H1 (cell line): ENCODE measurements around the gene DUSP11. TPM values are rescaled to one million over a fixed set of nuclear protein-coding genes. Genes with fewer than 3 reads are reported as not detected.

Source experiments
- CTCF ChIA-PET: fragments of 300-600 bp; sonication (Branson Sonifier 250); formaldehyde crosslinking; loops from one replicate; lab custom pipeline; 2021; ENCODE audit not compliant: partially characterized antibody; lab: Charles Lee
- POLR2A ChIA-PET: fragments of 300-600 bp; sonication (Branson Sonifier 250); formaldehyde crosslinking; loops from one replicate; lab custom pipeline; 2021; ENCODE audit warnings: inconsistent platforms; ENCODE audit not compliant: partially characterized antibody; lab: Charles Lee
- DNase-seq, 2 experiments: peaks; one replicate each; pipeline versions ENCODE4 v3.0.0 to v3.0.0-alpha.2; 2010 to 2022; ENCODE audit warnings: low spot score in 2 of 2, low read depth in 1 of 2, mixed read lengths in 1 of 2
- FAIRE-seq: peaks from 2 replicates; lab custom pipeline; 2011; peaks lifted over from hg19 to GRCh38; lab: Jason Lieb, UNC
- H2AFZ ChIP-seq: 2 replicates; pipeline ENCODE4 v1.8.1; 2012; ENCODE audit warnings: low read length, inconsistent platforms
- H2AK5ac ChIP-seq: 2 replicates; pipeline ENCODE4 v1.6.1; 2013; ENCODE audit warnings: low read depth, low read length
- H2BK120ac ChIP-seq: replicated peaks from 2 replicates; pipeline ENCODE3; 2013; ENCODE audit warnings: low read depth, low read length, inconsistent platforms
- H2BK12ac ChIP-seq: 2 replicates; pipeline ENCODE4 v1.6.1; 2013; ENCODE audit warnings: low read depth, low read length
- H2BK15ac ChIP-seq: 2 replicates; pipeline ENCODE4 v1.6.1; 2013; ENCODE audit warnings: low read length
- H2BK20ac ChIP-seq: 2 replicates; pipeline ENCODE4 v1.6.1; 2013; ENCODE audit warnings: low read length
- H2BK5ac ChIP-seq: 2 replicates; pipeline ENCODE4 v1.6.1; 2013; ENCODE audit warnings: low read depth, low read length
- H3K14ac ChIP-seq: 2 replicates; pipeline ENCODE4 v1.6.1; 2013; ENCODE audit warnings: inconsistent platforms; ENCODE audit not compliant: insufficient read length
- H3K18ac ChIP-seq: 2 replicates; pipeline ENCODE4 v1.6.1; 2013; ENCODE audit warnings: low read length; ENCODE audit errors: extremely low read depth
- H3K23ac ChIP-seq: 2 replicates; pipeline ENCODE4 v1.6.1; 2013; ENCODE audit warnings: inconsistent platforms; ENCODE audit not compliant: insufficient read length
- H3K23me2 ChIP-seq: 2 replicates; pipeline ENCODE4 v1.6.1; 2013; ENCODE audit warnings: low read depth, low read length
- H3K27ac ChIP-seq: 2 replicates; pipeline ENCODE4 v1.6.1; 2011; ENCODE audit warnings: low read depth, low read length, inconsistent platforms
- H3K27me3 ChIP-seq, 4 experiments: replicated peaks in 1 of 4; 1 replicate in 1 of 4; 2 replicates in 3 of 4; pipeline versions ENCODE4 v1.6.1 to v1.8.1; 2011 to 2013; ENCODE audit warnings: low read length in 3 of 4, mild to moderate bottlenecking in 3 of 4, inconsistent platforms in 2 of 4, mixed read lengths in 2 of 4, moderate library complexity in 1 of 4; ENCODE audit not compliant: control insufficient read depth in 3 of 4, insufficient read depth in 3 of 4; ENCODE audit errors: extremely low read depth in 1 of 4
- H3K36me3 ChIP-seq, 4 experiments: 2 replicates each; pipeline versions ENCODE4 v1.6.1 to v1.8.1; 2011 to 2013; ENCODE audit warnings: mild to moderate bottlenecking in 4 of 4, low read length in 3 of 4, moderate library complexity in 2 of 4, control low read depth in 1 of 4, inconsistent platforms in 1 of 4; ENCODE audit not compliant: insufficient read depth in 4 of 4, control insufficient read depth in 2 of 4
- H3K4ac ChIP-seq: replicated peaks from 2 replicates; pipeline ENCODE3; 2013; ENCODE audit warnings: low read length, low read depth, mixed read lengths, inconsistent platforms; ENCODE audit not compliant: insufficient read length
- H3K4me1 ChIP-seq, 4 experiments: replicated peaks in 1 of 4; 1 replicate in 1 of 4; 2 replicates in 3 of 4; pipeline versions ENCODE4 v1.6.1 to v1.8.1; 2011 to 2013; ENCODE audit warnings: low read length in 3 of 4, inconsistent platforms in 2 of 4, mixed read lengths in 1 of 4; ENCODE audit not compliant: insufficient read depth in 4 of 4, control insufficient read depth in 3 of 4
- H3K4me2 ChIP-seq, 2 experiments: 2 replicates each; pipeline versions ENCODE4 v1.6.1 to v1.8.1; 2011 to 2013; ENCODE audit warnings: low read depth in 2 of 2, low read length in 2 of 2, control low read depth in 1 of 2, inconsistent platforms in 1 of 2, mild to moderate bottlenecking in 1 of 2; ENCODE audit not compliant: insufficient read depth in 1 of 2
- H3K4me3 ChIP-seq, 4 experiments: fragments of 200-600, 300-600 bp in 1 of 4; sonication (generic), shearing (Covaris generic), sonication (Bioruptor Twin) in 1 of 4; 2 replicates each; pipeline versions ENCODE4 v1.5.1 to v1.8.1; 2011 to 2016; ENCODE audit warnings: low read length in 4 of 4, low read depth in 3 of 4, control low read depth in 2 of 4, inconsistent platforms in 2 of 4, mild to moderate bottlenecking in 2 of 4, mixed read lengths in 1 of 4, moderate library complexity in 1 of 4; ENCODE audit not compliant: insufficient read depth in 2 of 4; ENCODE audit errors: extremely low read depth in 1 of 4
- H3K56ac ChIP-seq: replicated peaks from 2 replicates; pipeline ENCODE3; 2013; ENCODE audit warnings: low read depth, mild to moderate bottlenecking, mixed read lengths, low read length, inconsistent platforms; ENCODE audit not compliant: insufficient read length
- H3K79me1 ChIP-seq: 2 replicates; pipeline ENCODE4 v1.6.1; 2013; ENCODE audit warnings: low read depth, low read length, control low read depth
- H3K79me2 ChIP-seq, 2 experiments: 2 replicates each; pipeline versions ENCODE4 v1.6.1 to v1.8.1; 2012 to 2013; ENCODE audit warnings: low read length in 2 of 2, mild to moderate bottlenecking in 2 of 2, inconsistent platforms in 1 of 2; ENCODE audit not compliant: insufficient read depth in 2 of 2, control insufficient read depth in 1 of 2
- H3K9ac ChIP-seq, 4 experiments: replicated peaks in 1 of 4; 1 replicate in 1 of 4; 2 replicates in 3 of 4; pipeline versions ENCODE4 v1.6.1 to v1.8.1; 2011 to 2013; ENCODE audit warnings: low read depth in 3 of 4, low read length in 3 of 4, control low read depth in 2 of 4, mild to moderate bottlenecking in 2 of 4, moderate library complexity in 2 of 4, inconsistent platforms in 1 of 4; ENCODE audit errors: extremely low read depth in 1 of 4
- H3K9me3 ChIP-seq, 2 experiments: 2 replicates each; pipeline versions ENCODE4 v1.6.1 to v1.8.1; 2012 to 2013; ENCODE audit warnings: mild to moderate bottlenecking in 2 of 2, moderate library complexity in 2 of 2, control low read depth in 1 of 2, inconsistent platforms in 1 of 2, low read depth in 1 of 2, low read length in 1 of 2, mixed read lengths in 1 of 2; ENCODE audit not compliant: insufficient read depth in 2 of 2
- H4K20me1 ChIP-seq, 2 experiments: replicated peaks in 1 of 2; 2 replicates each; pipeline versions ENCODE3 to v1.8.1; 2011 to 2013; ENCODE audit warnings: inconsistent platforms in 2 of 2, low read length in 2 of 2, mild to moderate bottlenecking in 1 of 2; ENCODE audit not compliant: insufficient read depth in 2 of 2, control insufficient read depth in 1 of 2
- H4K5ac ChIP-seq: 2 replicates; pipeline ENCODE4 v1.6.1; 2013; ENCODE audit warnings: low read length, low read depth, mixed read lengths, inconsistent platforms; ENCODE audit not compliant: insufficient read length
- H4K8ac ChIP-seq: 2 replicates; pipeline ENCODE4 v1.8.0; 2013; ENCODE audit warnings: mild to moderate bottlenecking, moderate library complexity, low read length, inconsistent platforms; ENCODE audit not compliant: insufficient read depth; ENCODE audit errors: extremely low read depth
- H4K91ac ChIP-seq: replicated peaks from 2 replicates; pipeline ENCODE3; 2013; ENCODE audit warnings: low read length, mixed read lengths, inconsistent platforms; ENCODE audit not compliant: insufficient read length
- CBX8 ChIP-seq: fragments of 300-800, 300-1000 bp; sonication (generic); IDR thresholded peaks from 2 replicates; pipeline ENCODE4 v1.7.1; 2016; ENCODE audit warnings: low read depth, low read length, borderline replicate concordance
- CEBPB ChIP-seq: IDR thresholded peaks from 2 replicates; pipeline ENCODE4 v1.6.1; 2012; ENCODE audit warnings: low read depth, low read length
- KDM5A ChIP-seq: fragments of 200-600 bp; IDR thresholded peaks from 2 replicates; pipeline ENCODE4 v1.7.1; 2012; ENCODE audit warnings: mild to moderate bottlenecking, low read length, inconsistent platforms, mixed read lengths
- WGBS, 2 experiments: shearing (Covaris generic) in 1 of 2; methylation state at CpG; one replicate each; pipeline versions ENCODE4 v1.1.6 to v1.1.7; 2013 to 2015; ENCODE audit warnings: low lambda C conversion rate in 2 of 2, mixed read lengths in 2 of 2, inconsistent platforms in 1 of 2, low coverage in 1 of 2, missing lambda C conversion rate in 1 of 2; ENCODE audit not compliant: insufficient replicate concordance in 2 of 2, insufficient coverage in 1 of 2, insufficient read length in 1 of 2; ENCODE audit errors: extremely low coverage in 1 of 2, missing lambda C conversion rate in 1 of 2; 5-methylcytosine and 5-hydroxymethylcytosine counted together
- polyA plus RNA-seq, 7 experiments: library from polyadenylated mRNA; depleted of rRNA in 3 of 7; stranded (reverse) in 5 of 7; unstranded in 2 of 7; fragments of >200 nt in 5 of 7; fragments of 200-250 nt in 2 of 7; gene quantifications; 1 replicate in 5 of 7; 2 replicates in 1 of 7; 4 replicates in 1 of 7; pipeline versions ENCODE4 v1.2.1 to v1.2.3, GENCODE V29; 2011 to 2013; ENCODE audit warnings: missing spikeins in 2 of 7, mixed read lengths in 2 of 7
- total RNA-seq: library from RNA; stranded (reverse); fragmentation: NEBNext Ultra II Directional; extraction: Animal tissue kit (Norgen Biotek cat#: 25700); gene quantifications from 2 replicates; pipeline ENCODE4 v1.2.1, GENCODE V29; 2021

Gene DUSP11
- total and polyA plus RNA-seq, 2 of the 8 experiments (the other 6 are each of a cell fraction or from before 2014, with no cell fraction given), result 12.2 to 19.1 TPM

GRCh38 chr2:73736855-73737779 lies 42.8 kb downstream of the DUSP11 start, which contains the start of gene TPRKB:
Gene TPRKB, minus strand, starts transcription at chr2:73737345. Its CDS starts 2,776 bp downstream, at chr2:73734569.
- no peak within 1 kb of the TSS for H2BK120ac ChIP-seq
- H3K79me1 ChIP-seq, result no peaks in the 10 kb centered on the region
- H3K56ac ChIP-seq, result peak within 1 kb of the TSS; percentile 21
- no peak within 1 kb of the TSS for H2AK5ac ChIP-seq
- no peak within 1 kb of the TSS for H2BK12ac ChIP-seq
- ChIA-PET POLR2A (interaction anchor here (0.7 to 1.7 kb wide), 8 partner anchors 9 to 462 kb away, joined by 3 to 7 read pairs (median 3); partner anchors contain the start of genes MTHFD2 and STAMBP), CTCF (interaction anchor here (1.1 to 1.3 kb wide), 2 partner anchors 17 to 79 kb away, joined by 3 read pairs; no protein-coding TSS in a partner anchor)
- no peak within 1 kb of the TSS for H3K14ac ChIP-seq
- peaks cover 6% of the 10 kb centered on the region; the same call in 1 of the 2 replicates for H3K23me2 ChIP-seq
- DNase-seq (peak; percentile 89), FAIRE-seq (no peak)
- H3K4me1 ChIP-seq, result peaks cover 0 to 4% (median 1%) of the 10 kb centered on the region in 4 experiments; a peak in 2 of 7 replicates
- WGBS, 2 experiments, result 7% methylated on average over 49 of the region's 49 CpGs; no CpG with 5 or more reads in 1 of the 2 experiments
- peak within 1 kb of the TSS; percentile 84 to 98 for H3K4me2 ChIP-seq
- peaks cover 2 to 9% of the 10 kb centered on the region in 2 experiments; a peak in 3 of 4 replicates for H3K9me3 ChIP-seq
- H3K4me3 ChIP-seq, result peak within 1 kb of the TSS; percentile 68 to 98 (median 94)
- H2AFZ ChIP-seq, result peak within 1 kb of the TSS; percentile 99
- H3K18ac ChIP-seq, result no peak within 1 kb of the TSS; the same call in 1 of the 2 replicates
- H3K36me3 ChIP-seq, result peaks cover 0 to 9% (median 2%) of the 10 kb centered on the region in 4 experiments; a peak in 3 of 8 replicates
- H4K8ac ChIP-seq, result peak within 1 kb of the TSS; percentile 73
- peaks cover 11 to 36% (median 25%) of the 10 kb centered on the region in 4 experiments for H3K27me3 ChIP-seq
- no peak within 1 kb of the TSS; the same call in 1 of the 2 replicates for H2BK5ac ChIP-seq
- H4K20me1 ChIP-seq, result no peaks in the 10 kb centered on the region
- peaks cover 0 to 9% of the 10 kb centered on the region in 2 experiments; a peak in 2 of 4 replicates for H3K79me2 ChIP-seq
- no peak within 1 kb of the TSS for H3K4ac ChIP-seq
- H2BK15ac ChIP-seq, result no peak within 1 kb of the TSS
- H3K23ac ChIP-seq, result no peak within 1 kb of the TSS
- peak within 1 kb of the TSS; percentile 22 for H4K5ac ChIP-seq
- H2BK20ac ChIP-seq, result no peak within 1 kb of the TSS
- H3K9ac ChIP-seq, result peak within 1 kb of the TSS; percentile 9 to 89 (median 66)
- H3K27ac ChIP-seq, result no peak within 1 kb of the TSS
- H4K91ac ChIP-seq, result no peak within 1 kb of the TSS
- no peak for TF ChIP-seq CBX8
- TF ChIP-seq KDM5A, result peak; percentile 42; the same call in 1 of the 2 replicates
- 0 out of 2 replicates have a peak, but pooled peaks have one; percentile 0 for TF ChIP-seq CEBPB
